ENCODE data around the gene HOXC9. TPM values are rescaled to one million over a fixed set of nuclear protein-coding genes. Genes with fewer than 3 reads are reported as not detected.

Gene HOXC9
- total RNA-seq, 1 donor from 2014 or later: 0.28 TPM

- H3K9me3 Mint-ChIP-seq (ENCODE audit: unreplicated experiment): no peaks in the 10 kb centered on the region
- H3K27ac Mint-ChIP-seq (ENCODE audit: unreplicated experiment): no peak overlapping the region
- no peaks in the 10 kb centered on the region for H3K36me3 Mint-ChIP-seq (ENCODE audit: low read depth, unreplicated experiment)
- DNase-seq (ENCODE audit: low spot score): no peak
- H3K4me3 Mint-ChIP-seq (ENCODE audit: unreplicated experiment): peak overlapping the region; percentile 37
- peaks cover 37% of the 10 kb centered on the region for H3K27me3 Mint-ChIP-seq (ENCODE audit: unreplicated experiment)
- H3K4me1 Mint-ChIP-seq (ENCODE audit: unreplicated experiment): peaks cover 14% of the 10 kb centered on the region
- no peak for TF ChIP-seq CTCF (IDR thresholded peaks at IDR 0.05; ENCODE audit: unreplicated experiment)
Measured at GRCh38 chr12:53998900-53999236, 1.1 kb upstream of the HOXC9 start.

- Mint-ChIP-seq H3K27ac (ENCODE audit: unreplicated experiment) (no peak overlapping the region), H3K4me3 (ENCODE audit: unreplicated experiment) (peak overlapping the region; percentile 67), H3K9me3 (ENCODE audit: unreplicated experiment) (no peaks in the 10 kb centered on the region), H3K36me3 (ENCODE audit: low read depth, unreplicated experiment) (no peaks in the 10 kb centered on the region), H3K27me3 (ENCODE audit: unreplicated experiment) (peaks cover 34% of the 10 kb centered on the region), H3K4me1 (ENCODE audit: unreplicated experiment) (peaks cover 10% of the 10 kb centered on the region)
- no peak for TF ChIP-seq CTCF (IDR thresholded peaks at IDR 0.05; ENCODE audit: unreplicated experiment)
- DNase-seq (ENCODE audit: low spot score): no peak
Measured at GRCh38 chr12:53999559-54000115, 324 bp upstream of the HOXC9 start.

GRCh38 chr12:54001283-54002187 lies 1.6 kb downstream of the HOXC9 start:
- H3K4me3 Mint-ChIP-seq (ENCODE audit: unreplicated experiment): no peak overlapping the region
- no peak for TF ChIP-seq CTCF (IDR thresholded peaks at IDR 0.05; ENCODE audit: unreplicated experiment)
- H3K9me3 Mint-ChIP-seq (ENCODE audit: unreplicated experiment): no peaks in the 10 kb centered on the region

GRCh38 chr12:54002278-54002914 lies 2.4 kb downstream of the HOXC9 start:
- Mint-ChIP-seq H3K36me3 (ENCODE audit: low read depth, unreplicated experiment) (no peaks in the 10 kb centered on the region), H3K4me3 (ENCODE audit: unreplicated experiment) (no peak overlapping the region), H3K4me1 (ENCODE audit: unreplicated experiment) (peaks cover 15% of the 10 kb centered on the region), H3K27ac (ENCODE audit: unreplicated experiment) (peak overlapping the region; percentile 3), H3K9me3 (ENCODE audit: unreplicated experiment) (no peaks in the 10 kb centered on the region), H3K27me3 (ENCODE audit: unreplicated experiment) (peaks cover 38% of the 10 kb centered on the region)
- no peak for DNase-seq (ENCODE audit: low spot score)
- TF ChIP-seq CTCF (IDR thresholded peaks at IDR 0.05; ENCODE audit: unreplicated experiment): no peak

More at GRCh38 chr12:54001283-54002187, 1.6 kb downstream of the HOXC9 start:
- Mint-ChIP-seq H3K4me1 (ENCODE audit: unreplicated experiment) (peaks cover 15% of the 10 kb centered on the region), H3K27ac (ENCODE audit: unreplicated experiment) (no peak overlapping the region), H3K36me3 (ENCODE audit: low read depth, unreplicated experiment) (no peaks in the 10 kb centered on the region), H3K27me3 (ENCODE audit: unreplicated experiment) (peaks cover 35% of the 10 kb centered on the region)
- DNase-seq (ENCODE audit: low spot score): no peak
